Heart left ventricle (tissue), 16 donors: ENCODE data around the gene MITF. TPM values are rescaled to one million over a fixed set of nuclear protein-coding genes. Genes with fewer than 3 reads are reported as not detected.

Experiments used
- ATAC-seq, 4 donors: fragments of 200-7000 bp; cut with Tn5 transposase; one replicate each; pipeline ENCODE4 v1.9.1; 2020 to 2022; ENCODE audit warnings: moderate library complexity in 4 of 4, mild to moderate bottlenecking in 3 of 4, moderate number of reproducible peaks in 1 of 4
- DNase-seq, 5 donors: peaks; one replicate each; pipeline ENCODE4 v3.0.0-alpha.2; 2020
- H3K27ac ChIP-seq, 12 donors: fragments of 200-600 bp; sonication (generic) in 4 of 12; one replicate each; pipeline versions ENCODE4 v1.5.0 to v1.8.0; 2016 to 2022; ENCODE audit warnings: mild to moderate bottlenecking in 2 of 12
- H3K27me3 ChIP-seq, 9 donors: fragments of 200-600 bp; sonication (generic) in 2 of 9; one replicate each; pipeline versions ENCODE4 v1.5.1 to v1.8.0; 2016 to 2022; ENCODE audit warnings: mild to moderate bottlenecking in 3 of 9
- H3K36me3 ChIP-seq, 9 donors: fragments of 200-600 bp; sonication (generic) in 2 of 9; one replicate each; pipeline versions ENCODE4 v1.5.0 to v1.8.0; 2018 to 2022; ENCODE audit warnings: mild to moderate bottlenecking in 2 of 9
- H3K4me1 ChIP-seq, 12 donors: fragments of 200-600 bp; sonication (generic) in 4 of 12; one replicate each; pipeline versions ENCODE4 v1.5.0 to v1.8.0; 2016 to 2022; ENCODE audit warnings: mild to moderate bottlenecking in 3 of 12
- H3K4me3 ChIP-seq, 12 donors: fragments of 200-600 bp; sonication (generic) in 4 of 12; one replicate each; pipeline versions ENCODE4 v1.5.0 to v1.8.0; 2017 to 2022; ENCODE audit warnings: mild to moderate bottlenecking in 9 of 12, moderate library complexity in 4 of 12
- H3K9me3 ChIP-seq, 12 donors: fragments of 200-600 bp; sonication (generic) in 4 of 12; one replicate each; pipeline versions ENCODE4 v1.5.0 to v1.8.0; 2016 to 2022; ENCODE audit warnings: mild to moderate bottlenecking in 1 of 12
- POLR2A ChIP-seq, 2 donors: fragments of 450-650 bp; IDR thresholded peaks; one replicate each; pipeline ENCODE4 v1.6.1; 2017; ENCODE audit warnings: antibody characterized with exemption in 2 of 2, mild to moderate bottlenecking in 2 of 2, moderate library complexity in 2 of 2
- WGBS, 4 donors: extraction: QIAGEN DNeasy Blood & Tissue Kit in 2 of 4; methylation state at CpG; one replicate each; pipeline versions ENCODE4 v1.1.5 to v1.1.7; 2013 to 2018; 5-methylcytosine and 5-hydroxymethylcytosine counted together
- intact Hi-C, 10 donors: fragments of 100-400 bp; cut with DNase I; formaldehyde crosslinking; loops; one replicate each; pipeline versions ENCODE4 v1.11.1 to v1.14.2; 2022
- long read RNA-seq, 3 donors: library from polyadenylated mRNA; unstranded; transcript quantifications; one replicate each; pipeline ENCODE4 v2.0.0, GENCODE V29; 2020 to 2021
- polyA plus RNA-seq, 2 donors: library from polyadenylated mRNA; stranded (reverse); fragments of 200-250 nt; gene quantifications; one replicate each; pipeline ENCODE4 v1.2.3, GENCODE V29; 2013
- total RNA-seq, 9 donors: library from RNA; depleted of rRNA in 2 of 9; stranded (reverse); fragments of >200 nt in 2 of 9; fragmentation: NEBNext Ultra II Directional in 3 of 9; extraction: Animal tissue kit (Norgen Biotek cat#: 25700) in 3 of 9; gene quantifications; one replicate each; pipeline versions ENCODE4 v1.1.0 to v1.2.4, GENCODE V29; 2016 to 2023
- TF ChIP-seq, protein P1 (sequence below), 12 donors: fragments of 200-600 bp; sonication (generic) in 4 of 12; IDR thresholded peaks; one replicate each; pipeline versions ENCODE4 v1.5.0 to v1.8.0; 2018 to 2022; ENCODE audit warnings: antibody characterized with exemption in 12 of 12, mild to moderate bottlenecking in 5 of 12
- donor health status: ischemic (EF 13 %, LVEDD 7.1; RV severe dilation, severe dysfunction).
- donor health status: healthy with polysubstance abuse.
- donor health status: DM: no; HTN: yes; CAD: no.
- donor health status: DM: no; HTN: no; CAD: no.
- donor health status: ischemic (EF 25% LVEDD 6.9; RV normal size, moderate dysfunction).
- donor health status: ischemic (EF 25% LVEDD 5.7; RV mildly dilated, moderate dysfunction).
- donor health status: healthy.
- donor health status: DM: yes; HTN: yes; CAD: no.
- donor health status: ischemic (EF 35%, LVEDD 5.7; RV mildly dilated, moderate dysfunction).
- donor health status: nonischemic (EF 11% LVEDD 7.7; RV severe dilation, severe dysfunction).
- donor health status: DM: yes; HTN: yes; CAD: no.
- donor health status: PGD.
- donor health status: ischemic (EF 29% LVEDD 5.4; RV normal size, mild dysfunction).
- donor health status: nonischemic (EF 23%, LVEDD 6.1; RV moderate dilation, normal function).

The MITF gene, protein sequence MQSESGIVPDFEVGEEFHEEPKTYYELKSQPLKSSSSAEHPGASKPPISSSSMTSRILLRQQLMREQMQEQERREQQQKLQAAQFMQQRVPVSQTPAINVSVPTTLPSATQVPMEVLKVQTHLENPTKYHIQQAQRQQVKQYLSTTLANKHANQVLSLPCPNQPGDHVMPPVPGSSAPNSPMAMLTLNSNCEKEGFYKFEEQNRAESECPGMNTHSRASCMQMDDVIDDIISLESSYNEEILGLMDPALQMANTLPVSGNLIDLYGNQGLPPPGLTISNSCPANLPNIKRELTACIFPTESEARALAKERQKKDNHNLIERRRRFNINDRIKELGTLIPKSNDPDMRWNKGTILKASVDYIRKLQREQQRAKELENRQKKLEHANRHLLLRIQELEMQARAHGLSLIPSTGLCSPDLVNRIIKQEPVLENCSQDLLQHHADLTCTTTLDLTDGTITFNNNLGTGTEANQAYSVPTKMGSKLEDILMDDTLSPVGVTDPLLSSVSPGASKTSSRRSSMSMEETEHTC
- 100 to 1,000 TPM in 2 of 9 donors, 10 to 100 TPM in 7; 61.4 to 114 (median 86.9) TPM for total RNA-seq
- 10 to 100 TPM; 17.9 to 56.9 TPM for polyA plus RNA-seq
- long read RNA-seq, donor 1, full-length matches to known transcripts = 51 of 111 reads
- long read RNA-seq, donor 1, partial matches to known transcripts = 22 of 111 reads
- long read RNA-seq, donor 1, other reads (novel, unspliced or antisense) = 38 of 111 reads
- long read RNA-seq, donor 2, full-length matches to known transcripts = 175 of 378 reads
- long read RNA-seq, donor 2, partial matches to known transcripts = 125 of 378 reads
- long read RNA-seq, donor 2, other reads (novel, unspliced or antisense) = 78 of 378 reads
- long read RNA-seq, donor 3, full-length matches to known transcripts = 40 of 76 reads
- long read RNA-seq, donor 3, partial matches to known transcripts = 22 of 76 reads
- long read RNA-seq, donor 3, other reads (novel, unspliced or antisense) = 14 of 76 reads

DNA sequence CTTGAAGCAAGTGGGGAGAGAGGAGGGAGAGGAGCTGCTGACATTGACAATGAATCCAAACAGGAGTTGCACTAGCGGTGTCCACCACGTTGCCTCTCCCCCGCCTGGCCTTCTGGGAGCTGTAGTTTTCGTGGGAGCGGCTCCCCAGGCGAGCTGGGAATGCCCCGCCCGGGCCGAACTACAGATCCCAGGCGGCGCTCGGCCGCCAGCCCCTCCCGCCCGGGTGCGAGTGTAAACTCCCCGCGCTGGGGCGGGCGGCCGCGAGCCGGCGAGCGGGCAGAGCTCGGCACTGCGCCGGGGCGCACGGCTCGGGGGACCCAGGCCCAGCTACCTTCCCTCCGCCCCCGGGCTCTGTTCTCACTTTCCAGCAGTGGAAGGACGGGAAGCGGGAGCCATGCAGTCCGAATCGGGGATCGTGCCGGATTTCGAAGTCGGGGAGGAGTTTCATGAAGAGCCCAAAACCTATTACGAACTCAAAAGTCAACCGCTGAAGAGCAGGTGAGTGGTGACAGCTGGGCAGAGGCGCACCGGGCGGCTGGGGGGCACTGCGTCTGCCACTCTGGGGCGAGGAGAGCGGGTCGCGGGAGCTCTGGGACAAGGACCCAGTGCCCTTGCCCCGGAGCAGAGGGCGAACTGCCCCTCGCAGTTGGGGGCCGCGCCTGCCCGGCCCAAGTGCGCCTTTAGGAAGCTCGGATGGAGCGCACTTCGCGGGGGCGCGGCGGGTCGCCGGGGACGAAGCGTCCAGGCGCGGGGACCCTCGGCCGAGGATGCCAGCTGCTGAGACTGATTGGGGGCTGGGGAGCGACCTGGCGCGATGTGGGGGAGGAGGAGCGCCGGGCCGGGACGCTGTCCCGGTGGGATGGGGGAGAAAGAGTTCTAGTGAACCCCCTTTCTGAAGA, at the start of gene MITF:
Gene MITF, plus strand, starts transcription at position 261 of the 899 bp plus-strand sequence. Its CDS starts 134 bp downstream, at position 395.
- Histone ChIP-seq H3K27me3 (no peaks in the 10 kb centered on the region), H3K27ac (peak within 1 kb of the TSS; percentile 79 to 94 (median 92)), H3K4me3 (peak within 1 kb of the TSS; percentile 67 to 98 (median 84)), H3K9me3 (no peaks in the 10 kb centered on the region), H3K4me1 (peaks cover 0 to 51% (median 26%) of the 10 kb centered on the region in 12 donors), H3K36me3 (no peaks in the 10 kb centered on the region)
- TF ChIP-seq, protein P1, sequence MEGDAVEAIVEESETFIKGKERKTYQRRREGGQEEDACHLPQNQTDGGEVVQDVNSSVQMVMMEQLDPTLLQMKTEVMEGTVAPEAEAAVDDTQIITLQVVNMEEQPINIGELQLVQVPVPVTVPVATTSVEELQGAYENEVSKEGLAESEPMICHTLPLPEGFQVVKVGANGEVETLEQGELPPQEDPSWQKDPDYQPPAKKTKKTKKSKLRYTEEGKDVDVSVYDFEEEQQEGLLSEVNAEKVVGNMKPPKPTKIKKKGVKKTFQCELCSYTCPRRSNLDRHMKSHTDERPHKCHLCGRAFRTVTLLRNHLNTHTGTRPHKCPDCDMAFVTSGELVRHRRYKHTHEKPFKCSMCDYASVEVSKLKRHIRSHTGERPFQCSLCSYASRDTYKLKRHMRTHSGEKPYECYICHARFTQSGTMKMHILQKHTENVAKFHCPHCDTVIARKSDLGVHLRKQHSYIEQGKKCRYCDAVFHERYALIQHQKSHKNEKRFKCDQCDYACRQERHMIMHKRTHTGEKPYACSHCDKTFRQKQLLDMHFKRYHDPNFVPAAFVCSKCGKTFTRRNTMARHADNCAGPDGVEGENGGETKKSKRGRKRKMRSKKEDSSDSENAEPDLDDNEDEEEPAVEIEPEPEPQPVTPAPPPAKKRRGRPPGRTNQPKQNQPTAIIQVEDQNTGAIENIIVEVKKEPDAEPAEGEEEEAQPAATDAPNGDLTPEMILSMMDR (IDR thresholded peaks at IDR 0.05) = peak in 1 of 12 donors; percentile 6
- TF ChIP-seq POLR2A (IDR thresholded peaks at IDR 0.05) = peak; percentile 71 to 91
- WGBS, 4 donors = 0 to 1% (median 1%) methylated on average over 24 to 81 of the region's 81 CpGs
- intact Hi-C loops = loop anchor here in 7 of 10 donors (2.0 to 10.0 kb wide), 6 partner anchors 45 to 118 kb away; no protein-coding TSS in a partner anchor
- ATAC-seq = peak; percentile 95 to 98 (median 98)
- DNase-seq = peak; percentile 94 to 97 (median 95)

DNA sequence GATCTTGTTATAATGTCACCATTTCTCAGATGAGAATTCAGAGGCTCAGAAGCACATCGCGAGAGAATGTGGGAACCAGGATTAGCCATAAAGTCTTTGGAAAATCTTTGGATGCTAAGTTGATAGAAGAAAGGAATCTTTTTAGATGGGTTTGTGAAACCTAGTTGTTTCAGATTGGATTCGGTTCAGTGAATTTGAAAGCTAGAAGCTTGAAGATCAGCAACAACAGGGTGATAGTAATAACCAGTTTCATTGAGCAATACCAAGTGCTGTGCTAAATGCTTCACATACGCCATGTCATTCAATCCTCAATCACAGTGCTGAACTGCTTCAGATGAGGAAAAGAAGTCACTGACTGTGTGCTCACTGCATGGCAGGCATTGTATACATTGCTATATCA, 47.4 kb upstream of the MITF start:
- Histone ChIP-seq H3K27me3 (no peaks in the 10 kb centered on the region), H3K4me3 (no peak overlapping the region), H3K9me3 (no peaks in the 10 kb centered on the region), H3K4me1 (peaks cover 0 to 11% (median 0%) of the 10 kb centered on the region in 12 donors), H3K27ac (no peak overlapping the region), H3K36me3 (no peaks in the 10 kb centered on the region)
- TF ChIP-seq, protein P1 (IDR thresholded peaks at IDR 0.05) = no peak
- no peak for TF ChIP-seq POLR2A (IDR thresholded peaks at IDR 0.05)
- intact Hi-C loops = loop anchor here (2.0 to 5.0 kb wide), 12 partner anchors 45 to 257 kb away; partner anchors contain the start of gene MITF (in 2 of the 10)
- ATAC-seq (no peak), DNase-seq (no peak)
- WGBS, 4 donors = 87 to 95% (median 94%) methylated on average over 4 of the region's 4 CpGs

DNA sequence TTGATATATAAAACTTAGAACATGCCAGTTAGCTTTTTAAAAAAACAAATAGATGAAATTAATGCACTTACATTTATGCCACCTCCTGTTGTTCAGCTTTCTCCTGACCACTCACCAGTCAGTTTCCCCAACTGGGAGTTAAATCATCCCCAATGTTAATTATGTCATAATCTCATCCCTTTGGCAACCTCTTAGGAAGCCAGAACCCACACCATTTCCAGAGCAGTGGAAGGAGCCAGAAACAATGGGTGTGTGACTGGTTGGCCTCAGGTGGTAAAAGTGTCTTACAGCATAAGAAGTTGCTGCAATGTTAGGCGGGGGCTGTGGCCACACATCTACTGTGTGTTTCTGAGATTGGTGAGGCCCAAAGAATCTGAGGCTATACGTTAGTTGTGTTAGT, 46.5 kb upstream of the MITF start:
- Histone ChIP-seq H3K4me1 (peaks cover 0 to 10% (median 0%) of the 10 kb centered on the region in 12 donors), H3K4me3 (no peak overlapping the region), H3K9me3 (no peaks in the 10 kb centered on the region), H3K27me3 (no peaks in the 10 kb centered on the region), H3K27ac (no peak overlapping the region), H3K36me3 (no peaks in the 10 kb centered on the region)
- ATAC-seq (no peak), DNase-seq (no peak)
- TF ChIP-seq POLR2A (IDR thresholded peaks at IDR 0.05) = no peak
- WGBS, 4 donors = 94 to 100% (median 95%) methylated on average over 2 of the region's 2 CpGs
- intact Hi-C loops = loop anchor here in 9 of 10 donors (2.0 to 5.0 kb wide), 9 partner anchors 45 to 255 kb away; partner anchors contain the start of gene MITF (in 2 of the 9)
